Keratinocyte (primary cell): ENCODE data around the gene ELOA. TPM values are rescaled to one million over a fixed set of nuclear protein-coding genes. Genes with fewer than 3 reads are reported as not detected.

ENCODE experiments used
- DNase-seq: peaks from one replicate; pipeline ENCODE4 v3.0.0-alpha.2; 2011; ENCODE audit warnings: low read depth, missing footprints, low spot score
- FAIRE-seq: peaks from 2 replicates; lab custom pipeline; 2011; peaks lifted over from hg19 to GRCh38; lab: Jason Lieb, UNC
- H2AFZ ChIP-seq: 2 replicates; pipeline ENCODE4 v1.6.0; 2012; ENCODE audit warnings: low read length, control low read depth, inconsistent platforms; ENCODE audit not compliant: control insufficient read depth
- H3K27ac ChIP-seq: 2 replicates; pipeline ENCODE4 v1.5.1; 2011; ENCODE audit warnings: low read length; ENCODE audit not compliant: control insufficient read depth, insufficient read depth
- H3K27me3 ChIP-seq: 3 replicates; pipeline ENCODE4 v1.6.0; 2011; ENCODE audit warnings: low read length; ENCODE audit not compliant: control insufficient read depth, insufficient read depth; ENCODE audit errors: extremely low read depth
- H3K36me3 ChIP-seq, 2 experiments: 2 replicates in 1 of 2; 3 replicates in 1 of 2; pipeline ENCODE4 v1.5.1; 2011; ENCODE audit warnings: low read length in 2 of 2, mild to moderate bottlenecking in 1 of 2; ENCODE audit not compliant: control insufficient read depth in 2 of 2, insufficient read depth in 2 of 2; ENCODE audit errors: extremely low read depth in 1 of 2
- H3K4me1 ChIP-seq: 3 replicates; pipeline ENCODE4 v1.5.1; 2011; ENCODE audit warnings: low read length; ENCODE audit not compliant: control insufficient read depth, insufficient read depth; ENCODE audit errors: extremely low read depth
- H3K4me2 ChIP-seq: 3 replicates; pipeline ENCODE4 v1.6.0; 2011; ENCODE audit warnings: low read depth, low read length; ENCODE audit not compliant: control insufficient read depth, insufficient read depth; ENCODE audit errors: extremely low read depth
- H3K4me3 ChIP-seq, 3 experiments: fragments of 200-600 bp in 1 of 3; sonication (generic) in 1 of 3; 2 replicates in 2 of 3; 3 replicates in 1 of 3; pipeline ENCODE4 v1.5.1; 2011 to 2016; ENCODE audit warnings: low read length in 3 of 3, mild to moderate bottlenecking in 3 of 3, control low read depth in 2 of 3, inconsistent platforms in 1 of 3, low read depth in 1 of 3, mixed read lengths in 1 of 3, mixed run types in 1 of 3, moderate library complexity in 1 of 3; ENCODE audit not compliant: control insufficient read depth in 2 of 3, insufficient read depth in 2 of 3; ENCODE audit errors: extremely low read depth in 1 of 3
- H3K79me2 ChIP-seq: 2 replicates; pipeline ENCODE4 v1.6.0; 2012; ENCODE audit warnings: low read length; ENCODE audit not compliant: control insufficient read depth, insufficient read depth
- H3K9ac ChIP-seq: 3 replicates; pipeline ENCODE4 v1.6.0; 2011; ENCODE audit warnings: low read length; ENCODE audit not compliant: control insufficient read depth, insufficient read depth; ENCODE audit errors: extremely low read depth
- H3K9me1 ChIP-seq: 3 replicates; pipeline ENCODE4 v1.6.0; 2011; ENCODE audit warnings: low read length; ENCODE audit not compliant: control insufficient read depth, insufficient read depth; ENCODE audit errors: extremely low read depth
- H3K9me3 ChIP-seq: 2 replicates; pipeline ENCODE4 v1.5.1; 2012; ENCODE audit warnings: low read depth, low read length; ENCODE audit not compliant: control insufficient read depth
- H4K20me1 ChIP-seq: 3 replicates; pipeline ENCODE4 v1.6.0; 2011; ENCODE audit warnings: low read length; ENCODE audit not compliant: control insufficient read depth, insufficient read depth; ENCODE audit errors: extremely low read depth
- CTCF ChIP-seq, 3 experiments: IDR thresholded peaks in 1 of 3; conservative IDR thresholded peaks in 1 of 3; optimal IDR thresholded peaks in 1 of 3; 2 replicates in 2 of 3; 3 replicates in 1 of 3; pipeline versions ENCODE3 to v1.5.1; 2011; ENCODE audit warnings: low read length in 3 of 3, mild to moderate bottlenecking in 3 of 3, moderate library complexity in 2 of 3, control low read depth in 1 of 3, inconsistent platforms in 1 of 3; ENCODE audit not compliant: insufficient read depth in 2 of 3; ENCODE audit errors: extremely low read depth in 1 of 3
- EZH2 ChIP-seq: IDR thresholded peaks from one replicate; pipeline ENCODE4 v1.6.1; 2012; ENCODE audit warnings: inconsistent platforms, mild to moderate bottlenecking, low read length, moderate library complexity
- dilution Hi-C: fragments of 300-500 bp; cut with MboI; formaldehyde crosslinking; loops from one replicate; pipeline ENCODE4 v1.7.0; 2020; ENCODE audit warnings: low sequenced_read_pairs; ENCODE audit not compliant: extremely low pct_ligation_motif_present
- polyA plus RNA-seq, 5 experiments: library from polyadenylated mRNA; depleted of rRNA in 3 of 5; stranded (reverse) in 3 of 5; stranded (forward) in 1 of 5; unstranded in 1 of 5; fragments of >200 nt; gene quantifications; 1 replicate in 1 of 5; 2 replicates in 3 of 5; 3 replicates in 1 of 5; pipeline versions ENCODE4 v1.2.1 to v1.2.3, GENCODE V29; 2011 to 2012; ENCODE audit warnings: missing spikeins in 2 of 5, low read depth in 1 of 5, low replicate concordance in 1 of 5

The ELOA gene
- polyA plus RNA-seq, 1 donor (not counting 4 experiments of a cell fraction or from before 2014, with no cell fraction given), result 31.8 TPM

DNA sequence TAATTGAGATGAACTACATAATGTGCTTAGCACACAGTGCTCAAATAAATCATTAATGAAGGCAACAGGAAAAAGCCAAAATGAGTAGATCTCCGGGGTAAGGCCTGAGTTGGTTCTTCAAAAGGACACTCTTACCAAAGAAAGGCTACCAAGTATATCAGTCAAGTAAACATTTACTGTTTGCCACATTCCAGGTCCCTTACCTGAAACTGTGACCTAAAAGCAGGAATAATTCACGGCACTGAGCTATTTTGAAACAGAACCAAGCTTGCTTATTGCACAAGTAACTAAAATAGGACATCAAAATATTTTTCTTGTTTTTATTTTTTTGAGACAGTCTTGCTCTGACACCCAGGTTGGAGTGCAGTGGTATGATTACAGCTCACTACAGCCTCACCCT lies 32.9 kb downstream of the ELOA start:
- H3K4me3 ChIP-seq, result no peak overlapping the region
- no peaks in the 10 kb centered on the region for H3K9me3 ChIP-seq
- no peak overlapping the region for H3K9ac ChIP-seq
- FAIRE-seq, result no peak
- no peak overlapping the region for H3K27ac ChIP-seq
- peaks cover 0 to 5% of the 10 kb centered on the region in 2 experiments for H3K36me3 ChIP-seq
- no peak overlapping the region for H3K4me2 ChIP-seq
- H3K79me2 ChIP-seq, result peaks cover 37% of the 10 kb centered on the region
- H4K20me1 ChIP-seq, result peaks cover 4% of the 10 kb centered on the region
- H3K4me1 ChIP-seq, result peaks cover 21% of the 10 kb centered on the region
- dilution Hi-C loops, result no loop called here
- TF ChIP-seq EZH2 (no peak), CTCF (optimal IDR thresholded peaks at IDR 0.05 in 1 of 3, IDR thresholded peaks at IDR 0.05 in 1 of 3, conservative IDR thresholded peaks at IDR 0.05 in 1 of 3; ENCODE audit: extremely low read depth in 1 of 3, insufficient read depth in 2 of 3, low read length in 3 of 3) (no peak)
- H3K27me3 ChIP-seq, result no peaks in the 10 kb centered on the region
- H2AFZ ChIP-seq, result no peak overlapping the region
- no peak for DNase-seq
- no peaks in the 10 kb centered on the region for H3K9me1 ChIP-seq

GRCh38 chr1:23777979-23778814 lies 34.9 kb downstream of the ELOA start, which contains the start of gene PITHD1:
PITHD1 (plus strand) TSS chr1:23778418; CDS start chr1:23778516, 98 bp downstream.
- Histone ChIP-seq H3K4me3 (peak within 1 kb of the TSS; percentile 72 to 79 (median 76)), H2AFZ (peak within 1 kb of the TSS; percentile 77), H4K20me1 (peaks cover 4% of the 10 kb centered on the region), H3K36me3 (peaks cover 2 to 11% of the 10 kb centered on the region in 2 experiments), H3K79me2 (peaks cover 50% of the 10 kb centered on the region), H3K27me3 (no peaks in the 10 kb centered on the region), H3K9me3 (no peaks in the 10 kb centered on the region), H3K4me2 (peak within 1 kb of the TSS; percentile 99), H3K4me1 (peaks cover 18% of the 10 kb centered on the region), H3K27ac (peak within 1 kb of the TSS; percentile 81), H3K9me1 (no peaks in the 10 kb centered on the region), H3K9ac (peak within 1 kb of the TSS; percentile 76)
- DNase-seq (peak; percentile 52), FAIRE-seq (peak; percentile 34)
- TF ChIP-seq EZH2, result no peak
- TF ChIP-seq CTCF (optimal IDR thresholded peaks at IDR 0.05 in 1 of 3, IDR thresholded peaks at IDR 0.05 in 1 of 3, conservative IDR thresholded peaks at IDR 0.05 in 1 of 3; ENCODE audit: extremely low read depth in 1 of 3, insufficient read depth in 2 of 3, low read length in 3 of 3), result no peak
- dilution Hi-C loops, result no loop called here
